Large intestine (tissue), 3 donors: ENCODE data around the gene CYBC1. TPM values are rescaled to one million over a fixed set of nuclear protein-coding genes. Genes with fewer than 3 reads are reported as not detected.

Experiments used
- DNase-seq, 2 donors: peaks; one replicate each; pipeline versions ENCODE4 v3.0.0 to v3.0.0-alpha.2; 2013
- H3K27ac ChIP-seq: one replicate; pipeline ENCODE4 v1.5.1; 2013; ENCODE audit warnings: low read length
- H3K27me3 ChIP-seq: 2 replicates; pipeline ENCODE4 v1.6.1; 2013; ENCODE audit warnings: low read length; ENCODE audit not compliant: control insufficient read depth, insufficient read depth
- H3K36me3 ChIP-seq: 2 replicates; pipeline ENCODE4 v1.6.1; 2013; ENCODE audit warnings: low read length; ENCODE audit not compliant: control insufficient read depth, insufficient read depth
- H3K4me1 ChIP-seq: one replicate; pipeline ENCODE4 v1.6.1; 2013; ENCODE audit warnings: low read length; ENCODE audit not compliant: control insufficient read depth, insufficient read depth
- H3K4me3 ChIP-seq: one replicate; pipeline ENCODE4 v1.5.1; 2013; ENCODE audit warnings: low read length
- H3K9me3 ChIP-seq: one replicate; pipeline ENCODE4 v1.6.1; 2013; ENCODE audit warnings: mild to moderate bottlenecking, low read depth, low read length, moderate library complexity; ENCODE audit not compliant: control insufficient read depth
- WGBS: methylation state at CpG from one replicate; pipeline ENCODE4 v1.1.5; 2013; ENCODE audit warnings: low lambda C conversion rate; ENCODE audit not compliant: insufficient coverage; 5-methylcytosine and 5-hydroxymethylcytosine counted together
- polyA plus RNA-seq: library from polyadenylated mRNA; unstranded; fragments of 120-200 nt; gene quantifications from one replicate; pipeline ENCODE4 v1.2.1, GENCODE V29; 2013

Gene CYBC1
- polyA plus RNA-seq, 1 donor = 60.4 TPM

DNA sequence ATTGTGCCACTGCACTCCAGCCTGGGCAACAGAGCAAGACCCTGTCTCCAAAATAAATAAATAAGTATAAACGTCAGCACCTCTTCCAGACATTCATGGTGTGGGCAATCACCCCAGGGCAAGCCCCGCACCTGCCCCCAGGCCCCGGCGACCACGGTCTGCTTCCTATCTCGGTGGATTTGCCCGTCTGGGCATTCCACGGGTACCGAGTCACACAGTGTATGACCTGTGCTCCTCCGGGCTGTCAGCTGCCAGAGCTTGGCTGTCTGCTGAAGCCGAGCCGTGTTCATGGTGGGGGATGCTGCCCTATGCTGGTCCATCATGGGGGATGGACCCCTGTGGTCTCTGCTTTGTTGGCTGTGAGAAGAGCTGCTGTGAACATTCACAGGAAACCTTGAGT, 15.4 kb downstream of the CYBC1 start:
- Histone ChIP-seq H3K27me3 (no peaks in the 10 kb centered on the region), H3K36me3 (peaks cover 38% of the 10 kb centered on the region), H3K4me1 (no peaks in the 10 kb centered on the region), H3K27ac (no peak overlapping the region), H3K4me3 (no peak overlapping the region), H3K9me3 (peaks cover 4% of the 10 kb centered on the region)
- no peak for DNase-seq
- WGBS = no CpG with 5 or more reads among the region's 12 CpGs

GRCh38 chr17:82434216-82434565, 16.4 kb downstream of the CYBC1 start:
- no CpG with 5 or more reads among the region's 3 CpGs for WGBS
- Histone ChIP-seq H3K27me3 (no peaks in the 10 kb centered on the region), H3K9me3 (peaks cover 4% of the 10 kb centered on the region), H3K36me3 (peaks cover 34% of the 10 kb centered on the region), H3K4me3 (no peak overlapping the region), H3K27ac (no peak overlapping the region), H3K4me1 (no peaks in the 10 kb centered on the region)
- DNase-seq = no peak

DNA sequence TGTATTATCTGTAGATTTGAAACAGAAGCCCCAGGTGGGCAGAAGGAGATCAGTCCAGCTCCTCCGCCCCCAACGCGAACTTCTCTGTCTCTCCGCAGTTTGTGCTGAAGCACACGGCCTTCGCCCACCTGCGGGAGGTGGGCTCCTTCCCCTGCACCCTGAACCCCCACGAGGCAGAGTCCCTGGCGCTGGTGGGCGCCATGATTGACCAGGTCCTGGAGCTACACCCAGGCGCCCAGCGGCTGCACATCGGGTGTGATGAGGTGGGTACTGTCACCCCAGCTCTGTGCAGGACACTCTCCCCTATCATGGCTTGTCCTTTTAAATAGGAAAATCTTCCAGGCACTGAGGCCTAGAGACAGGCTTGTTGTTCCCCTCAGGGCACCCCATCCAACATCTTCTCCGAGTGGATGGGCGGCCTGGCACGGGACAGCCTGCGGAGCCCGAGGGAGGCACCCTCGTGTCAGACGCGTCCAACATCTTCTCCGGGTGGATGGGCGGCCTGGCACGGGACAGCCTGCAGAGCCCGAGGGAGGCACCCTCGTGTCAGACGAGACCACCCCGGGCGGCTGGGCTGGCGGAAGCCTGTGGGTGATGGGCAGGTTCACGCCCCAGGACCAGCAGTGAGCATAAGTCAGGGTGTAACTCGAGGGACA, 16.9 kb downstream of the CYBC1 start:
- H3K4me1 ChIP-seq = no peaks in the 10 kb centered on the region
- H3K4me3 ChIP-seq = no peak overlapping the region
- no peaks in the 10 kb centered on the region for H3K9me3 ChIP-seq
- no peaks in the 10 kb centered on the region for H3K27me3 ChIP-seq
- H3K27ac ChIP-seq = no peak overlapping the region
- WGBS = no CpG with 5 or more reads among the region's 32 CpGs
- DNase-seq = no peak
- peaks cover 34% of the 10 kb centered on the region for H3K36me3 ChIP-seq

DNA sequence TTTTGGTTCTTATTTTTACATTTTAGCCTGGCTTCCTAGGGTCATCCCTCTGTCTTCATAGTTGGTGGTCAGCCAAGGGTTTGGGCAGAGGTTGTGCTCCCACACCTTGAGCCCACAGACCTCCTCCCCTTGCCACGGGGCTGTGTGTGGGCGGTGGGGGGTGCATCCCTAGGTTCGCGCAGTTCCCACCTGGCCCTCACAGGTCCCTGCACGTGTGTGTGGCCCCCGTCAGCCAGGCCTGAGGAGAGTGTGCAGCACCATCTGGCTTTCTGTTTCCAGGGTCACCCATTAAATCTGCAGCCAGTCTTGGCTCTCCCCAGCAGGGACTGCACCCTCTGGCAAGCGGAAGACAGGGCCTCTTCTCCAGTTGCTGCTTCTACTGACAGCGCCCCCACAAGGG, 18.5 kb downstream of the CYBC1 start:
- WGBS = no CpG with 5 or more reads among the region's 8 CpGs
- no peaks in the 10 kb centered on the region for H3K4me1 ChIP-seq
- H3K27me3 ChIP-seq = no peaks in the 10 kb centered on the region
- no peak for DNase-seq
- no peak overlapping the region for H3K4me3 ChIP-seq
- no peak overlapping the region for H3K27ac ChIP-seq
- no peaks in the 10 kb centered on the region for H3K9me3 ChIP-seq
- peaks cover 28% of the 10 kb centered on the region for H3K36me3 ChIP-seq

DNA sequence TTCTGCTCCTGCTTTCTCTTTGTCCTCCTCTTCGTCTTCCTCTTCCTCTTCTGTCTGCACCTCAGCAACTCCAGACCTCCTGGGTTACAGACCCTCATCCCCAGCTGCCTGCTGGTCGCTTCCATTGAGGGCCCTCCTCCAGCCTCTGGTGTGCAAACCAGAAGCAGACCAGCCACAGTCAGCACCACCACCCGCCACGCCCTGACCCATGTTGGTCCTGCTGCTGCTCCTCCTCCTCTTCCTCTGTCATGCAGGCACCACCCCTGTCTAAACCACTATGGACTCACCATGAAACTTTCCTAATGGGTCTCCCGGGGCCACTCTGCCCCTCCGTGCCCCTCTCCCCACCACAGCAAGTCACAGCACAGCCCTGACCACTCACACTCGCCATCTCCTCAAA, 20.7 kb downstream of the CYBC1 start:
- Histone ChIP-seq H3K36me3 (peaks cover 12% of the 10 kb centered on the region), H3K4me3 (no peak overlapping the region), H3K9me3 (no peaks in the 10 kb centered on the region), H3K27me3 (no peaks in the 10 kb centered on the region), H3K27ac (no peak overlapping the region), H3K4me1 (no peaks in the 10 kb centered on the region)
- 100% methylated on average over 1 of the region's 7 CpGs for WGBS
- no peak for DNase-seq

DNA sequence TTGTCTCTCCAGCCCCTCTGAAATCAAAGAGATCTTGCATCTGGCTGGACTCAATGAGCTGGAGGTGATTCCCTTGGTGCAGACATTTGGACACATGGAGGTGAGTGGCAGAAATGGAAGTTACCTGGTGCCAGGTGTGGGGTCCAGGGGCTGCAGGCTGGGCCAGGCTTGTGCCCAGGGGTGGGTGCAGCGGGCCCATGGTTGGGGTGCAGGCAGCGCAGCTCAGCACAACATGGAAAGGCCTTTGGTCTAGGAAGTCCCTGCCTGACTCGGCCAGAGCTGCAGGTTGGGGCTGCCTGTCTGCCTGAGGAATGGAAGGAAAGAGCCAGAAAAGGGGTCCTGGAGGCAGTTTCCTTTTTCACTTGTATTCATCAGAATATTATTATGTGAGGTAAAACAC, 22.0 kb downstream of the CYBC1 start:
- peaks cover 8% of the 10 kb centered on the region for H3K36me3 ChIP-seq
- H3K9me3 ChIP-seq = peaks cover 6% of the 10 kb centered on the region
- H3K4me1 ChIP-seq = no peaks in the 10 kb centered on the region
- no CpG with 5 or more reads among the region's 3 CpGs for WGBS
- no peaks in the 10 kb centered on the region for H3K27me3 ChIP-seq
- H3K27ac ChIP-seq = no peak overlapping the region
- H3K4me3 ChIP-seq = no peak overlapping the region
- DNase-seq = no peak

- DNase-seq = no peak
- no peak overlapping the region for H3K4me3 ChIP-seq
- no peaks in the 10 kb centered on the region for H3K27me3 ChIP-seq
- H3K27ac ChIP-seq = no peak overlapping the region
- WGBS = 100% methylated on average over 2 of the region's 2 CpGs
- peaks cover under 1% of the 10 kb centered on the region for H3K4me1 ChIP-seq
- peaks cover 18% of the 10 kb centered on the region for H3K9me3 ChIP-seq
- H3K36me3 ChIP-seq = peaks cover 13% of the 10 kb centered on the region
Measured at GRCh38 chr17:82424863-82425159, 25.7 kb downstream of the CYBC1 start.

GRCh38 chr17:82424001-82424862, 26.3 kb downstream of the CYBC1 start:
- no peak overlapping the region for H3K4me3 ChIP-seq
- H3K9me3 ChIP-seq = peaks cover 18% of the 10 kb centered on the region
- no peak overlapping the region for H3K27ac ChIP-seq
- H3K4me1 ChIP-seq = peaks cover 3% of the 10 kb centered on the region
- H3K27me3 ChIP-seq = no peaks in the 10 kb centered on the region
- H3K36me3 ChIP-seq = peaks cover 11% of the 10 kb centered on the region
- WGBS = no CpG with 5 or more reads among the region's 25 CpGs
- no peak for DNase-seq

- peak overlapping the region; percentile 95 for H3K27ac ChIP-seq
- H3K27me3 ChIP-seq = no peaks in the 10 kb centered on the region
- H3K4me3 ChIP-seq = peak overlapping the region; percentile 93
- WGBS = 80% methylated on average over 1 of the region's 2 CpGs
- peaks cover 18% of the 10 kb centered on the region for H3K9me3 ChIP-seq
- DNase-seq = peak; percentile 11 to 58
- peaks cover 7% of the 10 kb centered on the region for H3K4me1 ChIP-seq
- peaks cover 11% of the 10 kb centered on the region for H3K36me3 ChIP-seq
Measured at GRCh38 chr17:82419540-82419939, 31.0 kb downstream of the CYBC1 start.

- DNase-seq = peak; percentile 83 to 98
- H3K4me1 ChIP-seq = peaks cover 11% of the 10 kb centered on the region
- H3K27ac ChIP-seq = peak within 1 kb of the TSS; percentile 95
- no peaks in the 10 kb centered on the region for H3K27me3 ChIP-seq
- H3K9me3 ChIP-seq = peaks cover 12% of the 10 kb centered on the region
- peaks cover 11% of the 10 kb centered on the region for H3K36me3 ChIP-seq
- no CpG with 5 or more reads among the region's 108 CpGs for WGBS
- peak within 1 kb of the TSS; percentile 93 for H3K4me3 ChIP-seq
Measured at GRCh38 chr17:82418001-82418986, 32.3 kb downstream of the CYBC1 start, which contains the start of the genes HEXD and OGFOD3. Gene HEXD, plus strand, starts transcription at chr17:82418347. Its CDS starts 1,453 bp downstream, at chr17:82419800. Gene OGFOD3, minus strand, starts transcription at chr17:82418586. Its CDS starts 101 bp downstream, at chr17:82418485.
